ENCODE data around the gene ARHGEF33.

Gene ARHGEF33

GRCh38 chr2:38886063-38886462, 3.6 kb upstream of the ARHGEF33 start:
- Histone ChIP-seq H3K27ac (ENCODE audit: low read length) (no peak overlapping the region), H3K27me3 (ENCODE audit: control insufficient read depth, insufficient read depth, low read length) (no peaks in the 10 kb centered on the region), H3K4me3 (ENCODE audit: low read length) (no peak overlapping the region), H3K9me3 (ENCODE audit: control insufficient read depth, low read depth, low read length) (no peaks in the 10 kb centered on the region), H3K9ac (ENCODE audit: low read length) (no peak overlapping the region), H3K4me1 (ENCODE audit: control insufficient read depth, low read depth, low read length) (no peaks in the 10 kb centered on the region), H3K36me3 (ENCODE audit: control insufficient read depth, low read depth, low read length) (no peaks in the 10 kb centered on the region)

GRCh38 chr2:38887347-38887746, 2.3 kb upstream of the ARHGEF33 start:
- Histone ChIP-seq H3K36me3 (ENCODE audit: control insufficient read depth, low read depth, low read length) (no peaks in the 10 kb centered on the region), H3K9ac (ENCODE audit: low read length) (no peak overlapping the region), H3K4me3 (ENCODE audit: low read length) (no peak overlapping the region), H3K27ac (ENCODE audit: low read length) (no peak overlapping the region), H3K4me1 (ENCODE audit: control insufficient read depth, low read depth, low read length) (no peaks in the 10 kb centered on the region), H3K9me3 (ENCODE audit: control insufficient read depth, low read depth, low read length) (no peaks in the 10 kb centered on the region), H3K27me3 (ENCODE audit: control insufficient read depth, insufficient read depth, low read length) (no peaks in the 10 kb centered on the region)

- no peaks in the 10 kb centered on the region for H3K36me3 ChIP-seq (ENCODE audit: control insufficient read depth, low read depth, low read length)
- no peak overlapping the region for H3K4me3 ChIP-seq (ENCODE audit: low read length)
- no peaks in the 10 kb centered on the region for H3K4me1 ChIP-seq (ENCODE audit: control insufficient read depth, low read depth, low read length)
- no peaks in the 10 kb centered on the region for H3K27me3 ChIP-seq (ENCODE audit: control insufficient read depth, insufficient read depth, low read length)
- no peaks in the 10 kb centered on the region for H3K9me3 ChIP-seq (ENCODE audit: control insufficient read depth, low read depth, low read length)
- H3K9ac ChIP-seq (ENCODE audit: low read length) = no peak overlapping the region
- no peak overlapping the region for H3K27ac ChIP-seq (ENCODE audit: low read length)
Measured at GRCh38 chr2:38887902-38888554, 1.6 kb upstream of the ARHGEF33 start.

GRCh38 chr2:38889045-38889444, 630 bp upstream of the ARHGEF33 start:
- no peaks in the 10 kb centered on the region for H3K36me3 ChIP-seq (ENCODE audit: control insufficient read depth, low read depth, low read length)
- H3K27me3 ChIP-seq (ENCODE audit: control insufficient read depth, insufficient read depth, low read length) = no peaks in the 10 kb centered on the region
- no peaks in the 10 kb centered on the region for H3K9me3 ChIP-seq (ENCODE audit: control insufficient read depth, low read depth, low read length)
- no peaks in the 10 kb centered on the region for H3K4me1 ChIP-seq (ENCODE audit: control insufficient read depth, low read depth, low read length)
- no peak overlapping the region for H3K27ac ChIP-seq (ENCODE audit: low read length)
- no peak overlapping the region for H3K4me3 ChIP-seq (ENCODE audit: low read length)
- H3K9ac ChIP-seq (ENCODE audit: low read length) = no peak overlapping the region

- no peaks in the 10 kb centered on the region for H3K4me1 ChIP-seq (ENCODE audit: control insufficient read depth, low read depth, low read length)
- H3K9me3 ChIP-seq (ENCODE audit: control insufficient read depth, low read depth, low read length) = no peaks in the 10 kb centered on the region
- H3K4me3 ChIP-seq (ENCODE audit: low read length) = no peak overlapping the region
- no peak overlapping the region for H3K9ac ChIP-seq (ENCODE audit: low read length)
- no peaks in the 10 kb centered on the region for H3K36me3 ChIP-seq (ENCODE audit: control insufficient read depth, low read depth, low read length)
- no peak overlapping the region for H3K27ac ChIP-seq (ENCODE audit: low read length)
- H3K27me3 ChIP-seq (ENCODE audit: control insufficient read depth, insufficient read depth, low read length) = no peaks in the 10 kb centered on the region
Measured at GRCh38 chr2:38892819-38893218, 3.1 kb downstream of the ARHGEF33 start.

GRCh38 chr2:38898256-38898655, 8.6 kb downstream of the ARHGEF33 start:
- Histone ChIP-seq H3K4me3 (ENCODE audit: low read length) (no peak overlapping the region), H3K9me3 (ENCODE audit: control insufficient read depth, low read depth, low read length) (no peaks in the 10 kb centered on the region), H3K27ac (ENCODE audit: low read length) (no peak overlapping the region), H3K4me1 (ENCODE audit: control insufficient read depth, low read depth, low read length) (no peaks in the 10 kb centered on the region), H3K27me3 (ENCODE audit: control insufficient read depth, insufficient read depth, low read length) (no peaks in the 10 kb centered on the region), H3K36me3 (ENCODE audit: control insufficient read depth, low read depth, low read length) (no peaks in the 10 kb centered on the region), H3K9ac (ENCODE audit: low read length) (no peak overlapping the region)

- no peak overlapping the region for H3K4me3 ChIP-seq (ENCODE audit: low read length)
- no peaks in the 10 kb centered on the region for H3K9me3 ChIP-seq (ENCODE audit: control insufficient read depth, low read depth, low read length)
- H3K27me3 ChIP-seq (ENCODE audit: control insufficient read depth, insufficient read depth, low read length) = no peaks in the 10 kb centered on the region
- H3K9ac ChIP-seq (ENCODE audit: low read length) = no peak overlapping the region
- H3K4me1 ChIP-seq (ENCODE audit: control insufficient read depth, low read depth, low read length) = no peaks in the 10 kb centered on the region
- no peaks in the 10 kb centered on the region for H3K36me3 ChIP-seq (ENCODE audit: control insufficient read depth, low read depth, low read length)
- no peak overlapping the region for H3K27ac ChIP-seq (ENCODE audit: low read length)
Measured at GRCh38 chr2:38900726-38901125, 11.1 kb downstream of the ARHGEF33 start.

- no peaks in the 10 kb centered on the region for H3K36me3 ChIP-seq (ENCODE audit: control insufficient read depth, low read depth, low read length)
- no peaks in the 10 kb centered on the region for H3K9me3 ChIP-seq (ENCODE audit: control insufficient read depth, low read depth, low read length)
- no peak overlapping the region for H3K27ac ChIP-seq (ENCODE audit: low read length)
- no peak overlapping the region for H3K4me3 ChIP-seq (ENCODE audit: low read length)
- no peaks in the 10 kb centered on the region for H3K27me3 ChIP-seq (ENCODE audit: control insufficient read depth, insufficient read depth, low read length)
- H3K4me1 ChIP-seq (ENCODE audit: control insufficient read depth, low read depth, low read length) = no peaks in the 10 kb centered on the region
- no peak overlapping the region for H3K9ac ChIP-seq (ENCODE audit: low read length)
Measured at GRCh38 chr2:38905251-38905650, 15.6 kb downstream of the ARHGEF33 start.

- H3K27ac ChIP-seq (ENCODE audit: low read length) = no peak overlapping the region
Measured at GRCh38 chr2:38907242-38907641, 17.6 kb downstream of the ARHGEF33 start.

GRCh38 chr2:38907743-38908562, 18.3 kb downstream of the ARHGEF33 start:
- Histone ChIP-seq H3K27ac (ENCODE audit: low read length) (no peak overlapping the region), H3K9ac (ENCODE audit: low read length) (no peak overlapping the region), H3K9me3 (ENCODE audit: control insufficient read depth, low read depth, low read length) (no peaks in the 10 kb centered on the region), H3K36me3 (ENCODE audit: control insufficient read depth, low read depth, low read length) (no peaks in the 10 kb centered on the region), H3K4me3 (ENCODE audit: low read length) (no peak overlapping the region), H3K27me3 (ENCODE audit: control insufficient read depth, insufficient read depth, low read length) (no peaks in the 10 kb centered on the region), H3K4me1 (ENCODE audit: control insufficient read depth, low read depth, low read length) (no peaks in the 10 kb centered on the region)

More at GRCh38 chr2:38907242-38907641, 17.6 kb downstream of the ARHGEF33 start:
- no peak overlapping the region for H3K4me3 ChIP-seq (ENCODE audit: low read length)
- no peaks in the 10 kb centered on the region for H3K36me3 ChIP-seq (ENCODE audit: control insufficient read depth, low read depth, low read length)
- no peaks in the 10 kb centered on the region for H3K4me1 ChIP-seq (ENCODE audit: control insufficient read depth, low read depth, low read length)
- no peaks in the 10 kb centered on the region for H3K27me3 ChIP-seq (ENCODE audit: control insufficient read depth, insufficient read depth, low read length)
- no peaks in the 10 kb centered on the region for H3K9me3 ChIP-seq (ENCODE audit: control insufficient read depth, low read depth, low read length)
- H3K9ac ChIP-seq (ENCODE audit: low read length) = no peak overlapping the region

- Histone ChIP-seq H3K27ac (ENCODE audit: low read length) (no peak overlapping the region), H3K9me3 (ENCODE audit: control insufficient read depth, low read depth, low read length) (no peaks in the 10 kb centered on the region), H3K9ac (ENCODE audit: low read length) (no peak overlapping the region), H3K4me3 (ENCODE audit: low read length) (no peak overlapping the region), H3K27me3 (ENCODE audit: control insufficient read depth, insufficient read depth, low read length) (no peaks in the 10 kb centered on the region), H3K4me1 (ENCODE audit: control insufficient read depth, low read depth, low read length) (no peaks in the 10 kb centered on the region), H3K36me3 (ENCODE audit: control insufficient read depth, low read depth, low read length) (no peaks in the 10 kb centered on the region)
Measured at GRCh38 chr2:38909872-38910271, 20.2 kb downstream of the ARHGEF33 start.

GRCh38 chr2:38911191-38911590, 21.5 kb downstream of the ARHGEF33 start:
- Histone ChIP-seq H3K27me3 (ENCODE audit: control insufficient read depth, insufficient read depth, low read length) (no peaks in the 10 kb centered on the region), H3K36me3 (ENCODE audit: control insufficient read depth, low read depth, low read length) (no peaks in the 10 kb centered on the region), H3K4me1 (ENCODE audit: control insufficient read depth, low read depth, low read length) (no peaks in the 10 kb centered on the region), H3K4me3 (ENCODE audit: low read length) (no peak overlapping the region), H3K9ac (ENCODE audit: low read length) (no peak overlapping the region), H3K9me3 (ENCODE audit: control insufficient read depth, low read depth, low read length) (no peaks in the 10 kb centered on the region), H3K27ac (ENCODE audit: low read length) (no peak overlapping the region)
